Right lobe of liver (tissue), 4 donors: ENCODE measurements around the gene PCDHB12.
"Not testable (repeated sequence)": the region's sequence is repeated elsewhere in the genome, so short reads cannot be mapped to it uniquely, and the experiment has no call there.

ENCODE experiments used
- POLR2A ChIP-seq: fragments of 450-650 bp; IDR thresholded peaks from one replicate; pipeline ENCODE4 v1.6.1; 2017; ENCODE audit warnings: antibody characterized with exemption, mild to moderate bottlenecking
- TF ChIP-seq, protein P1 (sequence below), 4 donors: fragments of 200-600 bp in 3 of 4; fragments of 450-650 bp in 1 of 4; IDR thresholded peaks; one replicate each; pipeline versions ENCODE4 v1.5.1 to v1.8.0; 2016 to 2022; ENCODE audit warnings: antibody characterized with exemption in 4 of 4, mild to moderate bottlenecking in 2 of 4
- donor health status: DM: no; HTN: no; CAD: no.
- donor health status: DM: no; HTN: no; CAD: no.
- donor health status: DM: no; HTN: yes; CAD: no.

DNA sequence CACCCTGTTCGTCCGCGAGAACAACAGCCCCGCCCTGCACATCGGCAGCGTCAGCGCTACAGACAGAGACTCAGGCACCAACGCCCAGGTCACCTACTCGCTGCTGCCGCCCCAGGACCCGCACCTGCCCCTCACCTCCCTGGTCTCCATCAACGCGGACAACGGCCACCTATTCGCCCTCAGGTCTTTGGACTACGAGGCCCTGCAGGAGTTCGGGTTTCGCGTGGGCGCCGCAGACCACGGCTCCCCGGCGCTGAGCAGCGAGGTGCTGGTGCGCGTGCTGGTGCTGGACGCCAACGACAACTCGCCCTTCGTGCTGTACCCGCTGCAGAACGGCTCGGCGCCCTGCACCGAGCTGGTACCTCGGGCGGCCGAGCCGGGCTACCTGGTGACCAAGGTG, 27.4 kb downstream of the PCDHB12 start:
- TF ChIP-seq, protein P1, sequence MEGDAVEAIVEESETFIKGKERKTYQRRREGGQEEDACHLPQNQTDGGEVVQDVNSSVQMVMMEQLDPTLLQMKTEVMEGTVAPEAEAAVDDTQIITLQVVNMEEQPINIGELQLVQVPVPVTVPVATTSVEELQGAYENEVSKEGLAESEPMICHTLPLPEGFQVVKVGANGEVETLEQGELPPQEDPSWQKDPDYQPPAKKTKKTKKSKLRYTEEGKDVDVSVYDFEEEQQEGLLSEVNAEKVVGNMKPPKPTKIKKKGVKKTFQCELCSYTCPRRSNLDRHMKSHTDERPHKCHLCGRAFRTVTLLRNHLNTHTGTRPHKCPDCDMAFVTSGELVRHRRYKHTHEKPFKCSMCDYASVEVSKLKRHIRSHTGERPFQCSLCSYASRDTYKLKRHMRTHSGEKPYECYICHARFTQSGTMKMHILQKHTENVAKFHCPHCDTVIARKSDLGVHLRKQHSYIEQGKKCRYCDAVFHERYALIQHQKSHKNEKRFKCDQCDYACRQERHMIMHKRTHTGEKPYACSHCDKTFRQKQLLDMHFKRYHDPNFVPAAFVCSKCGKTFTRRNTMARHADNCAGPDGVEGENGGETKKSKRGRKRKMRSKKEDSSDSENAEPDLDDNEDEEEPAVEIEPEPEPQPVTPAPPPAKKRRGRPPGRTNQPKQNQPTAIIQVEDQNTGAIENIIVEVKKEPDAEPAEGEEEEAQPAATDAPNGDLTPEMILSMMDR (IDR thresholded peaks at IDR 0.05), result not testable (repeated sequence)
- not testable (repeated sequence) for TF ChIP-seq POLR2A
